ENCODE measurements around the gene FAM120B. TPM values are rescaled to one million over a fixed set of nuclear protein-coding genes. Genes with fewer than 3 reads are reported as not detected.

FAM120B gene
- polyA plus RNA-seq, 4 donors = 35.7 to 38.6 (median 37.2) TPM

DNA sequence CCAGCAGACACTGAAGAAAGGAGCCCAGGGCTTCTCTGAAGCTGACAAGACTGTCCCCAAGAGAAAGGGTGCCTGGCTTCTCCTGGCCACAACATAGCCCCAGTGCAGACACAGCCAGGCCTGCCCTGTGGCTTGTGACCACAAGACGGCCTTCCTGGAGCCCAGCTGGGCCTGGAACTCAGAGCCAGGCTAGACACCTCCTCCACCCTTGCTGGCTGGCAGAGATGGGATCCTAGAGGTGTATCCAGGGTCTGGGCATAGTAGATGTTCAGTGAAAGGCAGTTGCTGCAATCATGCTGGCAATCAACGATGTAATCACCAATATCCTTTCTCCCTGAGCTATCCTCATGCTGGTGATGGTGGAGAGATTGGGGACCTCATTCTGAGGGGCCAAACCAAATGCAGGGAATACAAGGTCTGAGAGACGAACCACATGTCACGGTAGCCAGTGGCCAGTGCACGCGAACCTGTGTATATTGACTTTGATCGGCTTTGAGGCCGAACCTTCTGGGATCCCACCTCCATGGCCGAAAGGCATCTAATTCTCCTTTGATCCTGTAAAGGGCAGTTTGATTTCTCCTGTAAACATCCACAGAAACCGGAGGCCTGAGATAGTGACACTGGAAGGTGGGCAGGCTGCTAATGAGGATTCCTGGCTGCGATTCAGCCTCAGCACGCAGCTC lies 131.3 kb downstream of the FAM120B start:
- DNase-seq (ENCODE audit: low read depth in 4 of 4, low spot score in 3 of 4) = no peak

DNA sequence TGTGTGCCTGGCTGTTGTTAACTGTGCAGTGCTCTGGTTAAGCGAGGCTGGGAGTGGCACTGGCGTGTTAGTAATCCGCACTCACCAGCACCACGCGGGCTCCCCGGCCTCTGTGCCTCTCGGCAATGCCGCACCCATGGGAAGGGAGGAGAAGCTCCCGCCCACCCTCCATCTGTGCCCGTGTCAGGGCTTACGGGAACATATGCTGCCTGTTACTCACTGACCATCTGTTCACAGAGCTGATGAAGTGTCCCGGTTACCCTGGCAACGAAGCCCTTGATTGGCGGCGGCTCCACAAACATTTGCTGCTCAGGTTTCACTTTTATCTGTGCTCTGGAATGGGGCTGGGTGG lies 131.8 kb downstream of the FAM120B start:
- peak; percentile 77 to 91 (median 77) for DNase-seq (ENCODE audit: low read depth in 4 of 4, low spot score in 3 of 4)

DNA sequence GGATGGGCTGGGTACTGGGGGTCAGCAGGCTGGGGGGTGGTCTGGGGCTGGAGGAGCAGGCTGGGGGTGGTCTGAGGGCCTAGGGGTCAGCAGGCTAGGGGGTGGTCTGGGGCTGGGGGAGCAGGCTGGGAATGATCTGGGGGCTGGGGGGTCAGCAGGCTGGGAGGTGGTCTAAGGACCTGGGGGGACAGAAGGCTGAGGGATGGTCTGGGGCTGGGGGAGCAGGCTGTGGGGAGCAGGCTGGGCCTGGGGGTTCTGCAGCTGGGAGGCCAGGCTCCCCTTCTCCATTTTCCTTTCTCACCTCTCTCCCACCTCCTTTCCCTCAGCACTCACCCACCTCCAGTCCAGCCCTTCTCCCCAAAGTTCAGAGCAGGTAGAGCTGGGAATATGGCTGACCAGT lies 132.3 kb downstream of the FAM120B start:
- DNase-seq (ENCODE audit: low read depth in 4 of 4, low spot score in 3 of 4) = no peak

DNA sequence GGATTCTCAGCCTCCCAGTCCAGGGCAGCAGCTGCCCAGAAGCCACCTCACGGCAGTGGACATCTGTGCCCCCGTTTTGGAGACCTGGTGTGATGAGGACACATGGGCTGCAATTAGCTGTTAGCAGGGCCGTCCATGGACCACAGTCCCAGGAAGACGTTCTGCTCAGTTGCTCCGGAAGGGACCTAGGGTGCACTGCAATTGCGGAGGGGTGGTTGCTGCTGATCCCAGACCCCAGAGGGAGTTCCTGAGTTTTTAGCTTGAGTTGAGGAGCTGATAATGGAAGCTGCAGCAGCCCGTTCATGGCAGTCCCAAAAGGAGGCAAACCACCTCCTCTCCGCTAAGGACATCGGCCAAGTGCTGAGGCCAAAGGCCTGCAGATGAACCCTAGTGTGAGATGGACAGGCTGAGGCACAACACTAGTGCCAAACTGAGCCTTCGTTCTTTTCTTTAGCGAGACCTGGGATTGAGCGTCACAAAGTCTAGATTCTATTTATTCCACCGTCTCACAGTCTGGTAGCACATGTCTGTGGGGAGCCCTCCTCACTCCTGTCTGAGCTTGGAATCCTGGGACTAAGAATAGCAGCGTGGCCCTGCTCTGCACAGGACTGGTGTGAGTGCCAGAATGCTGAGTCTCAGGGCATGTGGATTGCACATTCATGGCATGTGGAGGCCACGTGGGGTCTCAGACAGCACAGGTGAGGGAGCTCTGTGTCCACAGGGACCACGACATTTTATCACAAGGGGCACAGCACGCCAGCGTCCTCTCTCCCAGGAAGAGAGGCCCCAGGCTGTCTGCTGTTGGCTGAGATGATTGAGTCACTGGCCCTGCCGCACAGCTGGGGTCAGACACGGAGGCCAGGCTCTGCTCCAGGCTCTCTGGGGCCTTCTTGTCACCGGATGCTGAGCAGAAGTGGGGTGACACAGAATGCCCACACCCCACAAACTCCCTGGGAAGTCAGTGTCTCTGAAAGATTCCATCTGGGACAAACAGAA lies 133.1 kb downstream of the FAM120B start:
- DNase-seq (ENCODE audit: low read depth in 4 of 4, low spot score in 3 of 4) = no peak

DNA sequence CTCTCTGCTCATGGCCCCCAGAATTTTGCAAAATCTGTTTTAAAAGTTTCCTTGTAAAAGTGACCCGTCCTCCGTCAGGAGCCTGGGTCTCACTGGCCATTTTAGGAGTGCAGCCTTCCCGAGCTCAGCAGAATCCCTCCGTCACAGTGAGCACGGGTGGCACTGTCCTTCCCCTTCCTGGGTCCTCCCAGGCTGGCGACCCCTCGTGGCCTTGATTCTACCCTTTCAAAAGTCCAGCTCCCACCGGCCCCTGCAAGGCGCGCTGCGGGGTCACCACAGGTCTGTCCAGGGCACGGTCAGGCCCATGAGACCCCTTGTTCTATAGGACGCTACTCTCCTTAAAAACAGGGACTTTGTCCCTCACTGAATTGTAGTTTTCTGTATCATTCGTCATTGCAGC lies 133.9 kb downstream of the FAM120B start:
- DNase-seq (ENCODE audit: low read depth in 4 of 4, low spot score in 3 of 4) = no peak

DNA sequence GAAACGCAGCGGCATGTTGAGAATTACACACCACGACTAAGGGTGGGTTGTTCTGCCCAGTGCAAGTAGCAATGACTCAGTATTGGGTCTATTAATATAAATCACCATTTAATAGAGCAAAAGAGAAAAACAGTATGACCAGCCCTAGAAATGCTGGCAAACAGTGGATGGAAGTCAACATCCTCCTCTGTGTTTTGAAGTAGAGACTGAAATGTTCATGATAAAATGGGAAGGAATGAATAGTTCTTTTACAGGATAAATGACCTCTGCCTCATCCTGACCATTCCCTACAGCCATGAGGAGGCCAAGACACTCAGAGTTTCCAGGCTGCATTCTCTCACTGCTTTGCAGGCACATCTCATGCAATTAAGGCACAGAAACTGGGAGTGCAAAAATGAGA lies 134.8 kb downstream of the FAM120B start:
- DNase-seq (ENCODE audit: low read depth in 4 of 4, low spot score in 3 of 4) = no peak

DNA sequence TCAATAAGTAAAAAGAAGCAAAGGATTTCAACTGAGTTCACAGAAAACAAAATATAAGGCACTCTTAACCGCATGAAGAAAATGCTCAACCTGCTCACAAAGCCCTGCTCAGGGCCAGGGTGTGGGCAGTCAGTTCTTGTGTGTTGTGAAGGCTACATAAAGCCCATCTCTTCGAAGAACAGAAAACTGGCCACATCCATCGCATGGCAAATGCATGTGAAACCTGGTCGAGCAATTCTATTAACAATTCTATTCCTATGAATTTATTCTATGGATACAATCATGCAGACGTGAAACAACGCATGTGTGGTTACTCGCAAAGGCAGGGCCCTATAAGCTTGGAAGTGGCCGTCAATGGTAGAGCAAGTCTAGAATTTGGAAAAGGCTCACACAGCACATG lies 136.0 kb downstream of the FAM120B start:
- DNase-seq (ENCODE audit: low read depth in 4 of 4, low spot score in 3 of 4) = no peak

DNA sequence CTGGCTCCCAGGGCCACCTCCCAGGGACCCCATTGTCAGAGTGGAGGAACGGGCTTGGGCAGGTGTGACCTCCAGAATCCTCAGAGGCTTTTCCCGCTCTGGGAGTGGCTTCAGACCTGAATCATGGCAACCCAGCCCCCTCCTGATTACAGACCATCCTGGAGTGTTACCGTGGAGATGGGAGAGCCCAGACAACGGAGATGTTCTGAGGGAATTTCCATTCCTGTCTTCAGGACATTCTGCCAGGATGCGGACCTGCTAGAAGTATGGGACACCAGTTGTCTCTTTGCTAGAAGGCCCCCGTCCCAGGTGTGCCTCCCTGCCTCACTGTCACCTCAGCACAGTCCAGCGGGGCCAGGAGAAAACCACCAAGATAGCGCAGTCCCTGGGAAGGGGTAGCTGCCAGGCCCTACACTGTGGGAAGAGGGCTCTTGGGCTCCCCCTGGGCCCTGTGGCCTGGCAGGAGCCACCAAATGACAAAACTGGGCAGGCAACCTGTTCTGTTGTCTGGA lies 136.6 kb downstream of the FAM120B start:
- no peak for DNase-seq (ENCODE audit: low read depth in 4 of 4, low spot score in 3 of 4)

DNA sequence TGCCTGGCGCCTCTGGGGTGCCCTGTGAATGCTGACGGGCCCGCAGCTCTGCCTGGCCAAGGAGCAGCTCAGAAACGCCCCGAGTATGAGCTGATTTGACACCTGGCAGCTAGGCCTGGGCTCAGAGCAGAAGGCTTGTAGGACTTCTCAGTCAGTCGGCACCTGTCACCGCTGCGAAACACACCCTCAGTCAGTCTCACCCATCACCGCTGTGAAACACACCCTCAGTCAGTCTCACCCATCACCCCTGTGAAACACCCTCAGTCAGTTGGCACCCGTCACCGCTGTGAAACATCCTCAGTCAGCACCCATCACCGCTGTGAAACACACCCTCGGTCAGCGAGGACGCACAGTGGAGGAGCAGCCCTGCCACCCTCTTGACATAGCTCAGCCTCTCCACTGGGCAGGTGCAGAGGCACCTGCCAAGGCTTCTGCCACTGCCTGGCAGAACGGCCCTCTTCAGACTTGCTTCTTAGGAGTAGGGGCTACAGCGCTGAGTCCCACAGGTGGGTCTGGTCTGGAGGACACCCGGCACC lies 137.6 kb downstream of the FAM120B start:
- DNase-seq (ENCODE audit: low read depth in 4 of 4, low spot score in 3 of 4) = no peak

DNA sequence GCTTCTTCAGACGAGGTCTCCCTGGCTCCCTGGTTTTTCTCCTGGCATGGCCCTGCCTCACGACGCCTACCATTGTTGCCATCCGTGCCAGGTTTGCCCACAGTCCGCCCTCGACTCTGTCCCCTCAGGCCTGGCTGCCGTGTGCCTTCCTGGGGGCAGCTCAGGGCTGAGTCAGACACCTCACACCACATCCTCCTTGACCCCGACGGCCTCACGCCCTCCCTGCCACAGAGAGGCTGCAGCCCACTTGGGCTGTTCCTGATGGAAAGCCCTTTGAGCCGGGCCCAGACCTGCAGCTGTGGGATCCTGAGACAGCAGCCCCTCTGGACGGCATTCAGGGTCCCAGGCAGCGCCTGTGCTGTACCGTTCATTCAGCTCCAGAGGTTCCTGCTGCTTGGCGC lies 138.3 kb downstream of the FAM120B start:
- no peak for DNase-seq (ENCODE audit: low read depth in 4 of 4, low spot score in 3 of 4)

DNA sequence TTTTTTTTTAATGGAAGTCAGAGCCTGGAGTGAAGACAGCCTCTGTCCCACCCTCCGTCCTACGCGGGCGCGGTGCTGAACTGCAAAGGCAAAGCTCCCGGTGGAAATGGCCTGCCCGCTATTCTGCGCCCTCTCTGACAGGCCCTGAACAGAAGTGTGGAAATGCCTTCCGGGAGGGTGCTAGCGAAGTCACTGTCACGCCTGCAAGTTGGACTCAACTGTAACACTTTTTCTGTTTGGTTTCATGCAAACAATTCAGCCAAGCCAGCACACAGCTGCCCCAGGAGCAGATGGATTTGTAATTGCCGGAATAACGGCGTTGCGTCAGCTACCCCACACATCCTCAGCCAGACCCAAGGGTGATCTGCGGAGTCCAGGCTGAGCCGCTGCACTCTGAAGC lies 138.9 kb downstream of the FAM120B start:
- no peak for DNase-seq (ENCODE audit: low read depth in 4 of 4, low spot score in 3 of 4)

DNA sequence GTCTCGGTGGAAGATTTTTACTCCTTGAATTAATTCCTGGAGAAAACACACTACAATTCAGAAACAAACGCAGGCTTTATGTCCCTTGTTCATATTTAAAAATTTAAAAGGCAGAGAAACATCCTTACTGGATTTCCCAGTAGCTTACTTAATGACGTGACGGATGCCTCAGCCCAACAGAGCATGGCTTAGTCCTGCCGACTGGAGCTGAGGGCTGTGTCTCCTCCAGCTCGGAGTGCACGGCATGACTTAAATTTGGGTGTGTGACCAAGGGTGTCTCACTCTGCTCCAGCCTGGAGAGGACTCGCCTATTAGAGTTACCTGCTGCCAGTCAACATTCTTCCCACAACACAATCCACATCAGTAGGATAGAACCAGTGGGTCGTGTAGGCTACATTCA lies 139.4 kb downstream of the FAM120B start:
- no peak for DNase-seq (ENCODE audit: low read depth in 4 of 4, low spot score in 3 of 4)

DNA sequence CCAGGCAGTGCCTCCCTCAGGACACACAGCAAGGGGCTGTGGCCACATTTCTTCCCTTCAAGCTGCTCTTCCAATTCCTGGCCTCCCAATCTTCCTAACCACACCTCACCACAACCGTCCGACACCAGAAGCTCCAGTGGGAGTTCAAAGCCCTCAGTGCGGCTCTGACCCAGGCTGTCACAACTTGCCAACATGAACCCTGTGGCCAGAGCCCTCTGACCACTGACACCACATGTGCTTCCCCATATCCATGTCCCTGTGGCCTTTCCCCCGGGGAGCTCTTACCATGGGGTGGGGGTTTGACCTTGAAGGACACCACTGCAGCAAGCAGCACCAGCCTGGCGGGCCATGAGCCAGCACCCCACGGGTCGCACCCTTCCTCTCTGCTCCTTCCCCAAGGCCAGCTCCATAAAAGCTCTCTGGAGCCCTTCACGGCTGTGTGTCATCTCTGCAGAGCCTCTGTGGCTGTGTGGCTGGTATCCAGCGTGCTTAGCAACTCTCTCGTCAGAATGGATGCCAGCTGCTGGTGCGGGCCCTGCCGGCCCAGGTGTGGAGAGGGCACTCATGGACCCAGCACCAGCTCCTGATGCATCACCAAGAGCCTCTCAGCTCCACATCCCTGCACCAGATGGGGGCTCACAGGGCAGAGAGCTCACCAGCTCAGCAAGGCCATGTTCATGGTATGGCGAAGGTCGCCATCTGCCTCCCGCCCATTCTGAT lies 140.4 kb downstream of the FAM120B start:
- DNase-seq (ENCODE audit: low read depth in 4 of 4, low spot score in 3 of 4) = no peak

DNA sequence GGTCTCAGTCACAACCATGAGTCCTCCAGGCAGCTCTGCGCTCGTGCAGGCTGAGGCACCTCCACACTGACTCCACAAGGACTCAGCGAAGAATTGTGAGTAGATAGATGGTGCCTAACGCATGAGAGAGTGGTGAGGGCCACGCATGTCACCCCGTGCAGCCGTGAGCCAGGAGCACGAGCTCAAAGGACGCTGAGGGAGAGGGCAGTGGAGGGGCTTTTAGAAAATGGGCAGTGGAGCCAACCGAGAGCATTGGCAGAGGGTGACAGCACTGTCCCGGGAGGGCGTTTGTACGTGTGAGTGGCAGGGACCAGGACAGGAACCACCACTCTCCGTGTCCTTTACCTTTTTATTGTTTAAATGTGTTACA lies 141.0 kb downstream of the FAM120B start:
- no peak for DNase-seq (ENCODE audit: low read depth in 4 of 4, low spot score in 3 of 4)

DNA sequence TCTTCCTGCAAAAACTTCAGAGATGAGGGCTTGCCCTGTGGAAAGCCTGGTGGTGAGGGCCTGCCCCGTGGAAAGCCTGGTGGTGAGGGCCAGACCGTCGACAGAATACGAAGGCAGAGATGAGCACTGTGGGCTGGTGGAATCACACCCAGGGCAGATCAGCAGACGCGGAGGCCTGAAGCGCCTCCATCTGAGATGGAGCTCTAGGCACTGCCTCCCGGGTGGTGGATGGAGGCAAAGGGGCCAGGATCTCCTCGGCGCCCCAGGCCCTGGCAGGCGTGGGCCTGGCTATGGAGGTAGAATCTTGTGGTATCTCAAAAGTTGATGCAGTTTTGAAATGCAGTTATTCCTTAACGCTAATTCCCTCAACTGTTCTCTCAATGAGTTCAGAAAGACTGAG lies 141.8 kb downstream of the FAM120B start:
- no peak for DNase-seq (ENCODE audit: low read depth in 4 of 4, low spot score in 3 of 4)

DNA sequence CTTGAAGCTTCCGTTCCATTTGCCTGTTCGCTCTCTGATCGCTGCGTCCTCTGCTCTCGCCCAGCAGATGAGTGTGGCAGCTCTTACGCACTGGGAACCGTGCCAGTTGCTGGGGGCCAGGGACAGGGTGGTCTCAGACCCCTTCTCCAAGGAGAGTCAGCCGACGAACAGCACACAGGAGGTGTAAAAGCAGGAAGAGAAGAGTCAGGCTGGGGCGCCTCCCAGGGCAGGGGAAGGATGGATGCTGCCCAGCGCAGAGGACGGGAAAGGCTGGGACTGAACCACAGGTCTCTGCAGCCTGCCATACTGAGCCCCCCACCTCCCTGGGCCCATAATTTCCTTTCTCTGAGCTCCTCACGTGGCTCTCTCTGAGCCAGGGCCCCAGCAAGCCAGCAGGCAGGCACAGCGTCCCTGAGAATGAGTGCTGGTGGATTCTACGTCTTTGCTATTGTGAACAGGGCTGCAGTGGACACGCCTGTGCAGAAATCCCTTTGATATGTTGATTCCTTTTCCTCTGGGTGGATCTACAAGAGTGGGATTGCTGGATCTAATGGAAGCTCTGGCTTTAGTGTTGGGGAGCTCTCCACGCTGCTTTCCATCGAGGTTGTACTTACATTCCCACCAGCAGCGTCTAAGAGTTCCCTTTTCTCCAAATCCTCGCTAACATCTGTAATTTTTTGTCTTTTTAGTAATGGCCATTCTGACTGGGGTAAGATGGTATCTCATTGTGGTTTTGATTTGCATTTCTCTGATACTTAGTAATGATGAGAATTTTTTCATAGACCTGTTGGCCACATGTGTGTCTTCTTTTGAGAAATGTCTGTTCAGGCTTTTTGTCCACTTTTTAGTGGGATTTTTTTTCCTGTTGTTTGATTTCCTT lies 142.4 kb downstream of the FAM120B start:
- no peak for DNase-seq (ENCODE audit: low read depth in 4 of 4, low spot score in 3 of 4)

DNA sequence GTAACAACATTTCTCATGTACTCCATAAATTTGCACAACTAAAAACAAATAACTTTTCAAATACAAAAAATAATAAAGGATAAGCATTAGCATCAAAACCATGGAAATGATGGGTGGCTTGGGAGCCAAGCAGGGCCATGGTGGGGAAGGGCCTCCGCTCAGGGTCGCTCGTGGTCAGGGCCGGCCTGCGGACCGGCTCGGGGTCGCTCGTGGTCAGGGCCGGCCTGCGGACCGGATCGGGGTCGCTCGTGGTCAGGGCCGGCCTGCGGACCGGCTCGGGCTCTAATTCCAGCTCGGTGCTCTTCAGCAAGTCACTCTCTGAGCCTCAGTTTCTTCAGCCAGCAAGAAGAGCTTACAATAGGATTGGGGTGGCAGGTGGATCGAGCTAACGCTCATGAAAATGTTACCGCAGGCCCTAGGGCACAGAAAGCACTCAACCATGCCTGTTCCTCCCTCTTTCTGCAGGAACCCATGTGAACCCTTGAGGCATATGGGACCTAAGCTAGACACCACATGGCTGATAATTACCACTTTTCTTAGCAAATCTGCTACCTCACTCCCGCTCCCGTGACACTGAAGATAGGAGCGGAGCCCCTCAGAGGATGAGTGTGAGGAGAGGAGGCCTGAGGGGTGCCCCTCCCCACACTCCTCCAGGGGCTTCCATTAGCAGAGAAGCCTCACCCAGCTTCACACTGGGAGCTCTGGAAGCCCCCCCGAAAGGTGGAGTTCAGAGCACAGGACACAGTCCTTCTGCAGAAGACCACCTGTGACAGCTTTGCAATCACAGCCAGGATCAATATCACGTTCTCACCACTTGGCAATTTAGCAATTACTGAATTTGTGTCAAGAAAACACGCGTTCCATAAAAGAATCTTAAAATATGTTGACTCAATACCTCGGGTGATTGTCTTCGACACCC lies 143.5 kb downstream of the FAM120B start:
- DNase-seq (ENCODE audit: low read depth in 4 of 4, low spot score in 3 of 4) = no peak

DNA sequence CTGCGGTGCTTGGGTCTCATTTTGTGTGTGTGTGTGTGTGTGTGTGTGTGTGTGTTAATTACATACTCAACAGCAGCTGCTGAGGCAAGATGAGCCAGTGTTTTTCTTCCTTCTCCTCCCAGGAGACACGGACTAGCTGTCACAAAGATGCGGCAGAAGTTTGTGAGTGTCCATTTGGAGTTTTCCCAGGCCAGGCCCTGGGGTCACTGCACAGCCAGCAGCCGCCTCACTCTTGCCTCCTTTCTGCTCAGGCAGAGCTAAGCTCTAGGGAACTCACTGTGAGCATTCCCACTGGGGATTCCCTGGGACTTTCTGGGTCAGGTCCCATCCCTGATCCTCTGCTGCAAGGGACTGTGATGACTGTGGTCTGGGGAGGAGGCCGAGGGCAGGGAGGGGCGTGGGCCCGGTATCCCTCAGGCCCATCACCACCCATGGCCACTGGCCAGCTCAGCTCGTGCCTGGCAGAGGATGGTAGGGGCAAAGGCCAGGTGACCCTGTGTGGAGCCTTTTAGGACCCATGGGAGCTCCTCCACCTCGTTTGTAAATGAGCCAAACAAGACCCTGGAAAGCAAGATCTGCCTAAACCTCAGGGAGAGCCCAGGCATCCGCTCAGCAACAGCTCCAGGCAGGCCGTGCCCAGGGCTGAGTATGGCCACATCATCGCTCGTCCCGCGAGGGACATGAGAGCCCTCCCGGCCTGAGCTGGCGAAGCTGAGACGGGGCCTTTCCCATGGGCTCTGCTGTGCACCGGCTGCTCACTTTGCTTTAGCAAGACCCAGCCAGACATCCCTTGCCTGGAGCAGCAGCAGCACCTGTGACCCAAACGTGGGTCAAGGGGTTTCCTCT lies 144.6 kb downstream of the FAM120B start:
- DNase-seq (ENCODE audit: low read depth in 4 of 4, low spot score in 3 of 4) = no peak
